ENCODE results near the gene KIAA1328. TPM values are rescaled to one million over a fixed set of nuclear protein-coding genes. Genes with fewer than 3 reads are reported as not detected.

Gene KIAA1328
- total and polyA plus RNA-seq, 4 donors = 0.95 to 7.4 (median 2.9) TPM

- Histone ChIP-seq H3K27me3 (ENCODE audit: control insufficient read depth in 4 of 4, insufficient read depth in 4 of 4, low read length in 3 of 4) (no peaks in the 10 kb centered on the region), H3K4me1 (ENCODE audit: control insufficient read depth in 4 of 4, insufficient read depth in 4 of 4, low read length in 3 of 4) (no peaks in the 10 kb centered on the region), H3K4me3 (ENCODE audit: low read depth in 1 of 3, low read length in 3 of 3) (no peak overlapping the region), H3K27ac (ENCODE audit: low read depth in 1 of 2, low read length in 2 of 2) (no peak overlapping the region), H3K9ac (ENCODE audit: low read depth in 1 of 2, low read length in 2 of 2) (no peak overlapping the region), H3K9me3 (ENCODE audit: control insufficient read depth in 4 of 4, low read length in 3 of 4) (no peaks in the 10 kb centered on the region), H3K36me3 (ENCODE audit: control insufficient read depth in 4 of 4, insufficient read depth in 3 of 4, low read depth in 1 of 4, low read length in 3 of 4) (no peaks in the 10 kb centered on the region)
- WGBS = 95% methylated on average over 1 of the region's 1 CpG
- DNase-seq (ENCODE audit: low spot score) = no peak
- TF ChIP-seq RAD21 (IDR thresholded peaks at IDR 0.05) (no peak), FOXA1 (IDR thresholded peaks at IDR 0.05) (no peak), NR2F2 (IDR thresholded peaks at IDR 0.05) (no peak), HNF4A (conservative IDR thresholded peaks at IDR 0.05) (no peak), TAF1 (conservative IDR thresholded peaks at IDR 0.05) (no peak), RXRA (IDR thresholded peaks at IDR 0.05) (no peak), HNF4G (IDR thresholded peaks at IDR 0.05) (no peak)
- TF ChIP-seq, protein P1, sequence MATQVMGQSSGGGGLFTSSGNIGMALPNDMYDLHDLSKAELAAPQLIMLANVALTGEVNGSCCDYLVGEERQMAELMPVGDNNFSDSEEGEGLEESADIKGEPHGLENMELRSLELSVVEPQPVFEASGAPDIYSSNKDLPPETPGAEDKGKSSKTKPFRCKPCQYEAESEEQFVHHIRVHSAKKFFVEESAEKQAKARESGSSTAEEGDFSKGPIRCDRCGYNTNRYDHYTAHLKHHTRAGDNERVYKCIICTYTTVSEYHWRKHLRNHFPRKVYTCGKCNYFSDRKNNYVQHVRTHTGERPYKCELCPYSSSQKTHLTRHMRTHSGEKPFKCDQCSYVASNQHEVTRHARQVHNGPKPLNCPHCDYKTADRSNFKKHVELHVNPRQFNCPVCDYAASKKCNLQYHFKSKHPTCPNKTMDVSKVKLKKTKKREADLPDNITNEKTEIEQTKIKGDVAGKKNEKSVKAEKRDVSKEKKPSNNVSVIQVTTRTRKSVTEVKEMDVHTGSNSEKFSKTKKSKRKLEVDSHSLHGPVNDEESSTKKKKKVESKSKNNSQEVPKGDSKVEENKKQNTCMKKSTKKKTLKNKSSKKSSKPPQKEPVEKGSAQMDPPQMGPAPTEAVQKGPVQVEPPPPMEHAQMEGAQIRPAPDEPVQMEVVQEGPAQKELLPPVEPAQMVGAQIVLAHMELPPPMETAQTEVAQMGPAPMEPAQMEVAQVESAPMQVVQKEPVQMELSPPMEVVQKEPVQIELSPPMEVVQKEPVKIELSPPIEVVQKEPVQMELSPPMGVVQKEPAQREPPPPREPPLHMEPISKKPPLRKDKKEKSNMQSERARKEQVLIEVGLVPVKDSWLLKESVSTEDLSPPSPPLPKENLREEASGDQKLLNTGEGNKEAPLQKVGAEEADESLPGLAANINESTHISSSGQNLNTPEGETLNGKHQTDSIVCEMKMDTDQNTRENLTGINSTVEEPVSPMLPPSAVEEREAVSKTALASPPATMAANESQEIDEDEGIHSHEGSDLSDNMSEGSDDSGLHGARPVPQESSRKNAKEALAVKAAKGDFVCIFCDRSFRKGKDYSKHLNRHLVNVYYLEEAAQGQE (IDR thresholded peaks at IDR 0.05) = no peak
Measured at GRCh38 chr18:37210781-37211180, 381.9 kb downstream of the KIAA1328 start.

DNA sequence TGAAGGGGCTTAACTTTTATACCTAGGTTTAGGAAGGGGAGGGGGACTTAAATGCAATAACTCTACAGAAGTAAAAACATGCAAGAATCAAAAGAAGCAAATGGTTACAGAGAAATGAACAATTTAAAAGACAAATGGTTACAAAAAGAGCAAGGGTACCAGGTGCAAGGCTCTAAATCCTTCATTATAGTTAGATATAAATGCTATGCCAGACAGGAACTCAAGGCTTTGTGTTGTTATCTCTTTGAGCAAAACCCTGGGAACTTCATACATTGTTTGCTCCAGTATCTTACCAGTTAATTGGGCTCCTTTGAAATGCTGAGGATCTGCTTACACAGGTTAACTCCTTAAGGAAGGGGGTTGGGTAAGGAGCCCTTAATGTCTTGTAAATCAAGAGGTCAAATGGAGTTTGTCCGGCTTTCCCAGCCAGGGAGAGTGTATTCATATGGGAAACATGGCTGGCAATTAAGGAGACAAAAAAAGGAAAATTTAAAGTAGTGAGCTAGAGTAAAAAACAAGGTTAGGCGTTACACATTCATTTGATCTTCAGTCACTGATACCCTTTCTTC, 389.2 kb downstream of the KIAA1328 start:
- H3K4me3 ChIP-seq (ENCODE audit: low read depth in 1 of 3, low read length in 3 of 3) = no peak overlapping the region
- 54% methylated on average over 2 of the region's 2 CpGs for WGBS
- H3K27me3 ChIP-seq (ENCODE audit: control insufficient read depth in 4 of 4, insufficient read depth in 4 of 4, low read length in 3 of 4) = no peaks in the 10 kb centered on the region
- no peaks in the 10 kb centered on the region for H3K4me1 ChIP-seq (ENCODE audit: control insufficient read depth in 4 of 4, insufficient read depth in 4 of 4, low read length in 3 of 4)
- TF ChIP-seq NR2F2 (IDR thresholded peaks at IDR 0.05) = no peak
- no peak for TF ChIP-seq JUND (IDR thresholded peaks at IDR 0.05)
- TF ChIP-seq, protein P1 (IDR thresholded peaks at IDR 0.05) = no peak
- H3K27ac ChIP-seq (ENCODE audit: low read depth in 1 of 2, low read length in 2 of 2) = no peak overlapping the region
- H3K36me3 ChIP-seq (ENCODE audit: control insufficient read depth in 4 of 4, insufficient read depth in 3 of 4, low read depth in 1 of 4, low read length in 3 of 4) = peaks cover 0 to 2% (median 0%) of the 10 kb centered on the region in 4 donors
- DNase-seq (ENCODE audit: low spot score) = no peak
- H3K9me3 ChIP-seq (ENCODE audit: control insufficient read depth in 4 of 4, low read length in 3 of 4) = no peaks in the 10 kb centered on the region
- no peak overlapping the region for H3K9ac ChIP-seq (ENCODE audit: low read depth in 1 of 2, low read length in 2 of 2)

GRCh38 chr18:37219257-37219656, 390.3 kb downstream of the KIAA1328 start:
- 77% methylated on average over 7 of the region's 7 CpGs for WGBS

More at GRCh38 chr18:37219257-37219656, 390.3 kb downstream of the KIAA1328 start:
- no peaks in the 10 kb centered on the region for H3K4me1 ChIP-seq (ENCODE audit: control insufficient read depth in 4 of 4, insufficient read depth in 4 of 4, low read length in 3 of 4)
- no peaks in the 10 kb centered on the region for H3K9me3 ChIP-seq (ENCODE audit: control insufficient read depth in 4 of 4, low read length in 3 of 4)
- H3K4me3 ChIP-seq (ENCODE audit: low read depth in 1 of 3, low read length in 3 of 3) = no peak overlapping the region
- no peak for DNase-seq (ENCODE audit: low spot score)
- peaks cover 0 to 2% (median 0%) of the 10 kb centered on the region in 4 donors for H3K36me3 ChIP-seq (ENCODE audit: control insufficient read depth in 4 of 4, insufficient read depth in 3 of 4, low read depth in 1 of 4, low read length in 3 of 4)
- H3K9ac ChIP-seq (ENCODE audit: low read depth in 1 of 2, low read length in 2 of 2) = no peak overlapping the region
- no peak overlapping the region for H3K27ac ChIP-seq (ENCODE audit: low read depth in 1 of 2, low read length in 2 of 2)
- no peaks in the 10 kb centered on the region for H3K27me3 ChIP-seq (ENCODE audit: control insufficient read depth in 4 of 4, insufficient read depth in 4 of 4, low read length in 3 of 4)
- TF ChIP-seq TAF1 (conservative IDR thresholded peaks at IDR 0.05) = no peak
- no peak for TF ChIP-seq HNF4G (IDR thresholded peaks at IDR 0.05)
- no peak for TF ChIP-seq RXRA (IDR thresholded peaks at IDR 0.05)
